Measurements from ENCODE around the gene NOXRED1.

DNA sequence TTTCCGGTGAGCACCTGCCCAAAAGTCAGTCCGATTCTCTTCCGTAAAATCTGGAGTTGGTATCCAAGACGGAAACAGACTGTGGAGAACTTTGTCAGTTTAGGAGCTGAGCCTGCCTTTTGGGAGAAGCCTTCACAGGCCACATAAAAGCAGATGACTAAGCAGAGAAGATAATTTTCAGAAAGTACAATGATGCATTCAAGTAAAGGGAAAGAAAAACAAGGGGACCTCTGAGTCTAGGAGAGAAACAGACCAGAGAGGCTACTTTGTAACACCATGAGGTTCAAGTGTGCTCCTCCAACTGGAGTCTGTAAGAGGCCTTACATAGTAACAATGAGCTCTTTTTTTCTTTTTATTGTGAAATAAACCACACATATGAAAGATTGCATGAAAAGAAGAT lies 67.5 kb downstream of the NOXRED1 start:
- TF ChIP-seq, protein P1, sequence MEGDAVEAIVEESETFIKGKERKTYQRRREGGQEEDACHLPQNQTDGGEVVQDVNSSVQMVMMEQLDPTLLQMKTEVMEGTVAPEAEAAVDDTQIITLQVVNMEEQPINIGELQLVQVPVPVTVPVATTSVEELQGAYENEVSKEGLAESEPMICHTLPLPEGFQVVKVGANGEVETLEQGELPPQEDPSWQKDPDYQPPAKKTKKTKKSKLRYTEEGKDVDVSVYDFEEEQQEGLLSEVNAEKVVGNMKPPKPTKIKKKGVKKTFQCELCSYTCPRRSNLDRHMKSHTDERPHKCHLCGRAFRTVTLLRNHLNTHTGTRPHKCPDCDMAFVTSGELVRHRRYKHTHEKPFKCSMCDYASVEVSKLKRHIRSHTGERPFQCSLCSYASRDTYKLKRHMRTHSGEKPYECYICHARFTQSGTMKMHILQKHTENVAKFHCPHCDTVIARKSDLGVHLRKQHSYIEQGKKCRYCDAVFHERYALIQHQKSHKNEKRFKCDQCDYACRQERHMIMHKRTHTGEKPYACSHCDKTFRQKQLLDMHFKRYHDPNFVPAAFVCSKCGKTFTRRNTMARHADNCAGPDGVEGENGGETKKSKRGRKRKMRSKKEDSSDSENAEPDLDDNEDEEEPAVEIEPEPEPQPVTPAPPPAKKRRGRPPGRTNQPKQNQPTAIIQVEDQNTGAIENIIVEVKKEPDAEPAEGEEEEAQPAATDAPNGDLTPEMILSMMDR (IDR thresholded peaks at IDR 0.05), result no peak
- no peak for TF ChIP-seq TEAD1 (CRISPR knock-in tag; IDR thresholded peaks at IDR 0.05)
- TF ChIP-seq FOXP1 (CRISPR knock-in tag; IDR thresholded peaks at IDR 0.05; ENCODE audit: borderline replicate concordance), result no peak
- TF ChIP-seq NFYB (CRISPR knock-in tag; conservative IDR thresholded peaks at IDR 0.05; ENCODE audit: low read depth), result no peak
- TF ChIP-seq NFE2L1 (CRISPR knock-in tag; IDR thresholded peaks at IDR 0.05), result no peak
- TF ChIP-seq, protein P2, sequence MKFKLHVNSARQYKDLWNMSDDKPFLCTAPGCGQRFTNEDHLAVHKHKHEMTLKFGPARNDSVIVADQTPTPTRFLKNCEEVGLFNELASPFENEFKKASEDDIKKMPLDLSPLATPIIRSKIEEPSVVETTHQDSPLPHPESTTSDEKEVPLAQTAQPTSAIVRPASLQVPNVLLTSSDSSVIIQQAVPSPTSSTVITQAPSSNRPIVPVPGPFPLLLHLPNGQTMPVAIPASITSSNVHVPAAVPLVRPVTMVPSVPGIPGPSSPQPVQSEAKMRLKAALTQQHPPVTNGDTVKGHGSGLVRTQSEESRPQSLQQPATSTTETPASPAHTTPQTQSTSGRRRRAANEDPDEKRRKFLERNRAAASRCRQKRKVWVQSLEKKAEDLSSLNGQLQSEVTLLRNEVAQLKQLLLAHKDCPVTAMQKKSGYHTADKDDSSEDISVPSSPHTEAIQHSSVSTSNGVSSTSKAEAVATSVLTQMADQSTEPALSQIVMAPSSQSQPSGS (CRISPR knock-in tag; IDR thresholded peaks at IDR 0.05; ENCODE audit: borderline replicate concordance, low read depth), result no peak
- TF ChIP-seq, protein P3, sequence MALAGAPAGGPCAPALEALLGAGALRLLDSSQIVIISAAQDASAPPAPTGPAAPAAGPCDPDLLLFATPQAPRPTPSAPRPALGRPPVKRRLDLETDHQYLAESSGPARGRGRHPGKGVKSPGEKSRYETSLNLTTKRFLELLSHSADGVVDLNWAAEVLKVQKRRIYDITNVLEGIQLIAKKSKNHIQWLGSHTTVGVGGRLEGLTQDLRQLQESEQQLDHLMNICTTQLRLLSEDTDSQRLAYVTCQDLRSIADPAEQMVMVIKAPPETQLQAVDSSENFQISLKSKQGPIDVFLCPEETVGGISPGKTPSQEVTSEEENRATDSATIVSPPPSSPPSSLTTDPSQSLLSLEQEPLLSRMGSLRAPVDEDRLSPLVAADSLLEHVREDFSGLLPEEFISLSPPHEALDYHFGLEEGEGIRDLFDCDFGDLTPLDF (CRISPR knock-in tag; IDR thresholded peaks at IDR 0.05), result no peak
- TF ChIP-seq, protein P4, sequence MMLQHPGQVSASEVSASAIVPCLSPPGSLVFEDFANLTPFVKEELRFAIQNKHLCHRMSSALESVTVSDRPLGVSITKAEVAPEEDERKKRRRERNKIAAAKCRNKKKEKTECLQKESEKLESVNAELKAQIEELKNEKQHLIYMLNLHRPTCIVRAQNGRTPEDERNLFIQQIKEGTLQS (CRISPR knock-in tag; conservative IDR thresholded peaks at IDR 0.05), result no peak
- TF ChIP-seq, protein P5, sequence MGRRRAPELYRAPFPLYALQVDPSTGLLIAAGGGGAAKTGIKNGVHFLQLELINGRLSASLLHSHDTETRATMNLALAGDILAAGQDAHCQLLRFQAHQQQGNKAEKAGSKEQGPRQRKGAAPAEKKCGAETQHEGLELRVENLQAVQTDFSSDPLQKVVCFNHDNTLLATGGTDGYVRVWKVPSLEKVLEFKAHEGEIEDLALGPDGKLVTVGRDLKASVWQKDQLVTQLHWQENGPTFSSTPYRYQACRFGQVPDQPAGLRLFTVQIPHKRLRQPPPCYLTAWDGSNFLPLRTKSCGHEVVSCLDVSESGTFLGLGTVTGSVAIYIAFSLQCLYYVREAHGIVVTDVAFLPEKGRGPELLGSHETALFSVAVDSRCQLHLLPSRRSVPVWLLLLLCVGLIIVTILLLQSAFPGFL (CRISPR knock-in tag; IDR thresholded peaks at IDR 0.05; ENCODE audit: borderline replicate concordance), result no peak
- TF ChIP-seq SP1 (CRISPR knock-in tag; conservative IDR thresholded peaks at IDR 0.05), result no peak
- no peak for TF ChIP-seq RORB (CRISPR knock-in tag; IDR thresholded peaks at IDR 0.05)
- no peak for TF ChIP-seq TCF7 (CRISPR knock-in tag; IDR thresholded peaks at IDR 0.05; ENCODE audit: low read depth)
- no peak for TF ChIP-seq MYBL2 (CRISPR knock-in tag; IDR thresholded peaks at IDR 0.05)
- TF ChIP-seq ZNF396 (CRISPR knock-in tag; IDR thresholded peaks at IDR 0.05; ENCODE audit: borderline replicate concordance), result no peak
